HG03469 (cell line): ENCODE data around the gene IQCH.

ENCODE experiments used
- ATAC-seq: cut with Tn5 transposase; IDR thresholded peaks from one replicate; pipeline ENCODE4 v1.9.1; 2021; ENCODE audit warnings: mild to moderate bottlenecking, moderate library complexity, moderate number of reproducible peaks; ENCODE audit not compliant: unreplicated experiment

Gene IQCH

DNA sequence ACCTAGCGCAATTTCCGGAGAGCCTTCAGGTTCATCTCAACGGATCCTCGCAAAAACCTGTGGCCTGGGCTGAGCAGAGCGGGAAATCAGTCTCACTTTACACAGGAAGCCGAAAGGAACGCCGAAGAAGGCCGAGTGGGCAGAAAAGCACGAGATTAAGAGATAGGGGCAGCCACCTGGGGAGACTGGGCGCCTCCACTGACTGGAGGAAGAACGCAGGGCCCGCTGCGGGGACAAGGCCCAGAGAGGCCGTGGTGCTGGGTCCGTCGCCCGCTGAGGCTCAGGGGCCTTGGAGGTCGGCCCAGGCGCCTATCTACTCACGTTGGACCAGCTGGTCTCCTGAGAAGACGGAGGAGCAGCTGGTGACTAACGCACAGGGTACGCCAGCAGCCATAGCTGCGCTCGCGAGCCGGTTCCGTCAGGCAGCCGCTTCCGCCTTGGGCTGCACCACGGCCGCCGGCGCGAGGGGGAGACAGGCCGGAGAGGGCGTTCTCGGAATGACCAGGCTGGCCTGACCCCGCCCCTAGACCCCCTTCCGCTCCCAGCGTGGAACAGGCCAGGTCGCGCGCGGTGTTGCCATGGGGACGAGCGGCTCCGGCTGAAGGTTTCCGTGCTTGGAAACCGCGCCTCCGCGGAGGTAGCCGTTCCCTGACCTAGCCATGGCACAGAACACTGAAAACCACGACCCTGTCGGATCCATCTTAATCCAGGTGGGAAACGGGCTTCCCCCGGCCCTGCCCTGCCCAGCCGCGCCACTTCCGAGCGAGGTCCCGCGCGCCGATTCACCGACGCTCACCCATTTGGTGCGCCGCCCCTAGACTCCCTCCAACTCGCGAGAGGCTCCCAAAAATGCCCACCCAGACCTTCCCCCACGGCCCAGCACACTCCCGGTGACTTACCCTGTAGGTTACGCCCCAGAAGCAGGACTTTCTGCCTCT, at the start of gene IQCH, which contains the start of gene AAGAB:
IQCH (plus strand) TSS at position 549 of the 938 bp plus-strand sequence; CDS start at position 660, 111 bp downstream.
AAGAB (minus strand) TSS at position 424 of the 938 bp plus-strand sequence; CDS start at position 394, 30 bp downstream.
- ATAC-seq = peak; percentile 90

GRCh38 chr15:67207555-67208207, 46.9 kb upstream of the IQCH start:
- ATAC-seq = no peak

DNA sequence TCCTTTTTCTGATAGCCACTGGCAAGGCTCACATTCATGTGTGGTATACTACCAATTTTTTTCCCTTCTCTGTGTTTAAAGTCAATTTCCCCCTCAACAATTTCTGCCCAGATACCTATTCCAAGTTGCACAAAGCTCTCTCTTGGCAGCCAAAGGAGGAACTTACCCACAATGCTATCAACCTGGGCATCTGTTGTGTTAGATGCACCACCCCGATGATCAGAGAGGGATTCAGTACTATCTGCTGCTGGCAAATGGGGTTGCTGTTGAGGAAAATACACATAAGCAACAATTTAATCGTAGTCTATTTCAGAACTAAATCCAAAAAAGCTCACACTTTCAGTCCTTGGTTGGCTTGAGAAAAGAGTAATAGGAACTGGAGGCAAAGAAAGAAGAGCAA, 46.2 kb upstream of the IQCH start:
- ATAC-seq = no peak

DNA sequence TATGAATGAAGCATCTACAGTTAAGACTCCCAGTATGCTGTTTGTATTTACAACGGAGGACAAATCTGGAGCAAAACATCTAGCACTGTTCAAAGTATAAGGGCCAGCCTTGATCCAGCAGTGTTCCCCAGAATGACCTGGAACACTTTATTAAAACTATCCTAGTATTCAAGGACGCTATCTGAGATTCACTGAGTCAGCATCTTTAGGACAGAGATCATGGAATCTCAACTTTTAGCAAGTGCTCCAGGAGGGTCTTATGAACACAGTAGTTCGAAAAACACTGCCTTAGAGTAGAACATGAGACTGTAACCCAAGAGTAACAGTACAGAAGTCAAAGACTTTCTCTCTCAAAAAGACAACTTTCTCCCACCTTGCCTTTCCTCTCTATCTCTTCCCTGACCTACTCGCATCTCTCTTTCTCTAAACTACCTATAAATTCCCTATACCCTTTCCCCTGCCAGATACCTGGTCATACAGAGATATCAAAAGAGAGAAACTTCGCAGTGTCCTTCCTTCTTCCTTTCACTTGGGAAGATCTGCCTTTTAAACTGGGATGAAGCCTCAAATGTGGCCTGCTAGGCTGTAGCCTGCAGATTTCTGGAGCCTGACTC, 43.9 kb upstream of the IQCH start:
- no peak for ATAC-seq

DNA sequence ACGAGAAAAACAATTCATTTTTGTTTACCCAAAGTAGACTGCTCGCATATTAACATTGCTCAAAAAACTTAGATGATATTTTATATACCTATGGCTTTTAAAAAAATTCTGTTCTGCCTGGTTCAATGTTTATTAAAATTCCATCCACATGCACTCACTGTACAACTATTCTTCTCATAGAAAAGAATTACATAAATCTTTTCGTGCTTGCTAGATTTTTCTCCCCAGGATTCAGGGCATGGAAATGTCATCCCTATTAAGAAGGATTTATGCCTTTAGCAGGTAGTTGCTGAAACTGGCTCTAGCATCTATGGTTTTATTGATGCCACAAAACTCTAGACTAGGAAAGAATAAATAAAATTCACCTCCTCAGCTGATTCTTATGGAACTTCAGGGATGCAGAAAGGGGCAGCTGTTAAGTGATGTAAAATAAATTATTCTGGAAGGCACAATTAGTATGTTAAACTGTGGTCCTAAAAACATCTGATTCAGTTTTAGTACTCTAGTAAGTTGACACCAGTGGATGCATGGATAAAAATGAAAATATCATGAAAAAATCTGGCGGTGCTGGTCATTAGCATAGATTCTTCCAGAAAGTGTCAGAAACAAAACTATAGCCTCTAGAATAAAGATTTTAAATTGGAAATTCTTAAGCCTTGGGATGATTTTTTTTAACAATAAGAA, 41.8 kb upstream of the IQCH start:
- no peak for ATAC-seq

DNA sequence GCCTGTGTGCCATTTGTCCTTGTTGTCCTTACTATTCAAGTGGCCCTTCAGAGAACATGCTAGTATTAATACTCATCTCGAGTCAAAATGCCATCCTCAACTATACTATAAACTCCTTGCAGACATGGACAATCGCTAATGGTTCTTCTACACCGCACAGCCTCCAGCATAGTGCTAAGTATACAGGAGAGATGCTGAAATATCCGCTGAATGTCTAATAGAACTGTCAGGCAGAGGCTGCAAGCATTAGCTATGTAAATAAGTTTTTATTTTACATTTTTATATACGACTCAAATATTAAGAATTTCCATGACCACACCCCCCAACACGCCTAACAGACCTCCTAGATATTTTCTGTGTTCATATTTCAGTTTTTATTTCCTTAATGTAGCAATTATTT, 39.5 kb upstream of the IQCH start:
- no peak for ATAC-seq

DNA sequence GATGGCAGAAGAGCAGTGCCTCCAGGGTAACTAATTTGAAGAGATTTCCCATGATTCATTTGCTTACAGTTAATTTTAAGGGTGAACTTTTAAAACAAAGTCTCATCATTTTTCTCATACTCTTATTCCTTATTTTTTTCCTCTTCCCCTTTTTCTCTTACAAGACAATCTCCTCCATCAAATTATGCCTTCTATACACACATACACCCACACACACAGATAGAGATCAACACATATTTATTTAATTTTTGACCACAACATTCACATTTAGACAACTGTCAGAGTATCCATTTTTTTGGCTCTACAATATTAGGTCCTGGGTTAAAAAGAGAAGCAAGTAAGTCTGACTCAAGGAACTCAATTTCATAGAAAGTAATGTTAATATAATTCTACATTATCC, 37.7 kb upstream of the IQCH start:
- no peak for ATAC-seq

- no peak for ATAC-seq
Observed at GRCh38 chr15:67218428-67218827, 36.2 kb upstream of the IQCH start.

DNA sequence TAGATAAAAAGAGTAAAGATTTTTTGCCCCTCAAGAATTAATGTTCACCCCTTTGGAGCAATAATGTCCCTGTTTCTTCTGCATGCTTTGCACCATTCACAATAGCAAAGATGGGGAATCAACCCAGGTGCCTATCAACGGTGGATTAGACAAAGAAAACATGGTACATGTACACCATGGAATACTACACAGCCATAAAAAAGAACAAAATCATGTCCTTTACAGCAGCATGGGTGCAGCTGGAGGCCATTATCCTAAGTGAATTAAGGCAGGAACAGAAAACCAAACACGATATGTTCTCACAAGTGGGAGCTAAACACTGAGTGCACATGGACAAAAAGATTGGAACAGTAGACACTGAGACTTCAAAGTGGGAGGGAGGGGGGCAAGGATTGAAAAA, 35.3 kb upstream of the IQCH start:
- no peak for ATAC-seq

GRCh38 chr15:67224889-67225288, 29.7 kb upstream of the IQCH start:
- ATAC-seq = no peak

GRCh38 chr15:67225336-67225735, 29.2 kb upstream of the IQCH start:
- no peak for ATAC-seq

GRCh38 chr15:67227431-67227830, 27.2 kb upstream of the IQCH start:
- no peak for ATAC-seq

- no peak for ATAC-seq
Observed at GRCh38 chr15:67227846-67228245, 26.7 kb upstream of the IQCH start.

GRCh38 chr15:67228286-67228685, 26.3 kb upstream of the IQCH start:
- ATAC-seq = no peak

- ATAC-seq = no peak
Observed at GRCh38 chr15:67230504-67230903, 24.1 kb upstream of the IQCH start.

GRCh38 chr15:67232591-67232990, 22.0 kb upstream of the IQCH start:
- no peak for ATAC-seq

GRCh38 chr15:67240235-67241131, 14.1 kb upstream of the IQCH start:
- no peak for ATAC-seq

- ATAC-seq = peak; percentile 51
Observed at GRCh38 chr15:67241132-67241855, 13.3 kb upstream of the IQCH start.

GRCh38 chr15:67242708-67243111, 11.9 kb upstream of the IQCH start:
- no peak for ATAC-seq
